IMR-90 (cell line): ENCODE data around the gene FIBCD1.

ENCODE experiments used
- BHLHE40 ChIP-seq: fragments of 150-350 bp; IDR thresholded peaks from 2 replicates; pipeline ENCODE4 v1.6.1; 2016; ENCODE audit warnings: mild to moderate bottlenecking, low read depth, low read length
- POLR2A ChIP-seq: IDR thresholded peaks from 2 replicates; pipeline ENCODE4 v1.6.1; 2012; ENCODE audit warnings: mild to moderate bottlenecking, low read depth, low read length
- TF ChIP-seq, protein P1 (sequence below): conservative IDR thresholded peaks from 2 replicates; pipeline ENCODE4 v1.5.1; 2012; ENCODE audit warnings: mild to moderate bottlenecking, low read depth, low read length, improper control_type of control experiment

DNA sequence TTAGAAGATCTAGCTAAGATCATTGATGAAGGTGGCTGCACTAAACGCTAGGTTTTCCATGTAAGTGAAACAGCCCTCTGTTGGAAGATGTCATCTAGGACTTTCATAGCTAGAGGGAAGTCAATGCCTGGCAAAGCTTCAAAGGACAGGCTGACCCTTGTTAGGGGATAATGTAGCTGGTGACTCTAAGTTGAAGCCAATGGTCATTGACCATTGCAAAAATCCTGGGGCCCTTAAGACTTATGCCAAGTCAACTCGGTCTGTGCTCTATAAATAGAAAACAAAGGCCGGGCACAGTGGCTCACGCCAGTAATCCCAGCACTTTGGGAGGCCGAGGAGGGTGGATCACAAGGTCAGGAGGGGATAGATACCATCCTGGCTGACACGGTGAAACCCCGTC is 26.6 kb upstream of the FIBCD1 start:
- no peak for TF ChIP-seq POLR2A
- TF ChIP-seq, protein P1, sequence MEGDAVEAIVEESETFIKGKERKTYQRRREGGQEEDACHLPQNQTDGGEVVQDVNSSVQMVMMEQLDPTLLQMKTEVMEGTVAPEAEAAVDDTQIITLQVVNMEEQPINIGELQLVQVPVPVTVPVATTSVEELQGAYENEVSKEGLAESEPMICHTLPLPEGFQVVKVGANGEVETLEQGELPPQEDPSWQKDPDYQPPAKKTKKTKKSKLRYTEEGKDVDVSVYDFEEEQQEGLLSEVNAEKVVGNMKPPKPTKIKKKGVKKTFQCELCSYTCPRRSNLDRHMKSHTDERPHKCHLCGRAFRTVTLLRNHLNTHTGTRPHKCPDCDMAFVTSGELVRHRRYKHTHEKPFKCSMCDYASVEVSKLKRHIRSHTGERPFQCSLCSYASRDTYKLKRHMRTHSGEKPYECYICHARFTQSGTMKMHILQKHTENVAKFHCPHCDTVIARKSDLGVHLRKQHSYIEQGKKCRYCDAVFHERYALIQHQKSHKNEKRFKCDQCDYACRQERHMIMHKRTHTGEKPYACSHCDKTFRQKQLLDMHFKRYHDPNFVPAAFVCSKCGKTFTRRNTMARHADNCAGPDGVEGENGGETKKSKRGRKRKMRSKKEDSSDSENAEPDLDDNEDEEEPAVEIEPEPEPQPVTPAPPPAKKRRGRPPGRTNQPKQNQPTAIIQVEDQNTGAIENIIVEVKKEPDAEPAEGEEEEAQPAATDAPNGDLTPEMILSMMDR = no peak
- no peak for TF ChIP-seq BHLHE40
